ENCODE results near the gene GNG3. TPM values are rescaled to one million over a fixed set of nuclear protein-coding genes. Genes with fewer than 3 reads are reported as not detected.
"Not testable (repeated sequence)": the region's sequence is repeated elsewhere in the genome, so short reads cannot be mapped to it uniquely, and the experiment has no call there.

The GNG3 gene
- not detected for total RNA-seq
- long read RNA-seq, partial matches to known transcripts: 0 of 17 reads
- long read RNA-seq, other reads (novel, unspliced or antisense): 17 of 17 reads

DNA sequence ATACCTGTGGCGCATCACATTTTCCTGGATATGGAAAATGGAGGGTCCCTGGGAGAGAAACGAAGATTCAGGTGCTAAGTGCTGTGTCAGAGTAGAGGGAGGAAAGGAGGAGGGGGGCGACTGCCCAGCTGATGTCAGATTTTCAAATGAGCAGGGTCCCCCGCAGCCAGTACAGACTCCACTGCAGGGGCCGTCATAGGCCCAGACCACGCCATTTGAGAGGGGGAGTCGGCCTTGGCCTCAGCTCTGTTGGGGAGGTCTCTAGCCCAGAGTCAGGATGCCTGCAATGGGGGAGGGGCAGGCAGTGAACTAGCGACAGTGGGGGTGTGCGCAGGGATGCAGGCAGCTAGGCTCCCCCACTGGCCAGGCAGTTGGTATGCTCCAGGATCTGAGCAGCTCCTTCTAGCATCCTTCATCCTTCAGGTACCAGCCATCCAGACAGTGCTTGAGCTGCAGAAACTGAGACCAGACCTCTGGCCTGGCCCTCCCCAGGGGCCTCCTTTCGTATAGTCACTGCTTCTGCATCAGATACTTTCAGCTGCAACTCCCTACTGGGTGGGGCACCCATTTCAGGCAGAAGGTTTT, at the start of gene GNG3, which contains the start of gene BSCL2:
Gene GNG3, plus strand, starts transcription at position 400 of the 585 bp plus-strand sequence. CDS start 620 bp downstream, outside the sequence.
Gene BSCL2, minus strand, starts transcription at position 148 of the 585 bp plus-strand sequence. CDS start 229 bp downstream, outside the sequence.
- DNase-seq (ENCODE audit: low spot score): no peak

DNA sequence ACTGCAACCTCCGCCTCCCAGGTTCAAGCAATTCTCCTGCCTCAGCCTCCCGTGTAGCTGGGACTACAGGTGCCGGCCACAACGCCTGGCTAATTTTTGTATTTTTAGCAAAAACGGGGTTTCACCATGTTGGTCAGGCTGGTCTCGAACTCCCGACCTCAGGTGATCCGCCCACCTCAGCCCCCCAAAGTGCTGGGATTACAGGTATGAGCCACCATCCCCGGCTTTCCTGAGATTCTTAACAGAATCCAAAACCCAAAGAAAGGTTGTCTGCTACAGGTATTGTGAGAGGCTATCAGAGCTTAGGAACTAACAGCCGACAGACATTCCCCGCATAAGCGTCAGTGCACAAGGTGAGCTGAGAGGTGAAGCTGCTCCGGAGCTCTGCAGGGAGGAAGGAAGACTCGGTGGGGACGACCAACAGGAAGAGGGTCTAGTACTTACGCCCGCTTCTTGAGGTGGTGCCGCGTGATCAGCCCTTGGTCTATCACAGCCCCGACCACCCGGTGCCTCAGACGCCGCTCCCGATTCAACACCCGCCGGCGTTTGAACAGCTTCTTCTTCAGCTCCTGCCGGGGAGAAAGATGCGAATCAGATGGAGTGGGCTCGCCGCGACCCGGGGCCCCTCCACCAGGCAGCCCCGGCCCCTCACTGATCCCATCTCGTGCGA, 42.9 kb upstream of the GNG3 start:
- DNase-seq (ENCODE audit: low spot score): no peak

DNA sequence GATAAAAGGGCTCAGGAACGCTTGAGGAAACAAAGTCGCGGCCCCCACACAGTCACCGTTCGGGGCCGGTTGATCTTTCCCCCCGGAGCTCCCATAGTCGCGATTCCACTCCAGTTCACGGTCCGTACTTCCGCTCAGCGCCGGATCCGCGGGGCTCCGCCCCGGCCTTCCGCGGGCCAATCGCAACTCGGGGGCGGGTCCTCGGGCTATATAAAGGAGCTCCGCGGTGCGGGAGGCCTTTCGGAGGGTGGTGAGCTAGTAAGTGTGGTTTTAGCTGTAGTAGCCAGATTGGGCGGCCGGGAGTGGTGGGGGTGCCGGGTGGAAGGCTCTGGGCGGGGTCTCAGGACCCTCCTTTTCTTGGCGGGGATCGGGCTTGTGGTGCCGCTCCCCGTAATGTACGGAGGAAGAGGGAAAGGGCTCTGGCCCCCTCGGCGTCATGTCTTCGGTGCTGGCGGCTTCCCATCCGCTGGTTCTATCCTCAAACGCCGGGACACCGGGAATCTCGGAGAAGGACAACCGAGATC, 42.3 kb upstream of the GNG3 start, which contains the start of the genes C11orf98 and CSKMT:
Gene C11orf98, minus strand, starts transcription at position 136 of the 524 bp plus-strand sequence. Its CDS starts 41 bp downstream, at position 95.
Gene CSKMT, plus strand, starts transcription at position 238 of the 524 bp plus-strand sequence. CDS start 568 bp downstream, outside the sequence.
- peak; percentile 99 for DNase-seq (ENCODE audit: low spot score)

DNA sequence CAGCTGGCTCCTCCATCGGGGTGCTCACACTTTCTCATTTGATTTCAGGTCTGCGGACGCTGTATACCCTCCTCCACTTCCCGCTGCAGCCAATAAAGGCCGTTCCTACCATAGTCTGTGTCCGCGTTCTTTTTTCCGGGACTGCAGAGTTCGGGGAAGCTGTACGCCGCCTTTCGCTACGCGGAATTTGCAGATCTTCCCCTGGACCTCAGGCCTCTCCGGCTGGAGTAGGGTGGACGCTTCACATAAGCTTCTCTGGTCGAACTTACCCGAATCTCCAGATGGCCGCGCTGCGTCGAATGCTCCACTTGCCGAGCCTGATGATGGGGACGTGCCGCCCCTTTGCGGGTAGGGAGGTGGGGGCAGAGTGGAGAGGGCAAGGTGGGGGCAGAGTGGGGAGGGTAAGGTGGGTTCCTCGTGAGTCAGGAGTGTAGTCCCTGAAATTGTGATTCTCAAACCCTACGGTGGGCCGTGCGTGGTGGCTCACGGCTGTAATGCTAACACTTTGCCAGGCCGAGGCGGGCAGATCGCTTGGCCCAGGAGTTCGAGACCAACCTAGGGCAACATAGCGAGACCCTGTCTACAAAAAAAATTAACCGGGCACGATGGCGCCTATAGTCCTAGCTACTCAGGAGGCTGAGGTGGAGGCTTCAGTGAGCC, 41.7 kb upstream of the GNG3 start:
- DNase-seq (ENCODE audit: low spot score): no peak

DNA sequence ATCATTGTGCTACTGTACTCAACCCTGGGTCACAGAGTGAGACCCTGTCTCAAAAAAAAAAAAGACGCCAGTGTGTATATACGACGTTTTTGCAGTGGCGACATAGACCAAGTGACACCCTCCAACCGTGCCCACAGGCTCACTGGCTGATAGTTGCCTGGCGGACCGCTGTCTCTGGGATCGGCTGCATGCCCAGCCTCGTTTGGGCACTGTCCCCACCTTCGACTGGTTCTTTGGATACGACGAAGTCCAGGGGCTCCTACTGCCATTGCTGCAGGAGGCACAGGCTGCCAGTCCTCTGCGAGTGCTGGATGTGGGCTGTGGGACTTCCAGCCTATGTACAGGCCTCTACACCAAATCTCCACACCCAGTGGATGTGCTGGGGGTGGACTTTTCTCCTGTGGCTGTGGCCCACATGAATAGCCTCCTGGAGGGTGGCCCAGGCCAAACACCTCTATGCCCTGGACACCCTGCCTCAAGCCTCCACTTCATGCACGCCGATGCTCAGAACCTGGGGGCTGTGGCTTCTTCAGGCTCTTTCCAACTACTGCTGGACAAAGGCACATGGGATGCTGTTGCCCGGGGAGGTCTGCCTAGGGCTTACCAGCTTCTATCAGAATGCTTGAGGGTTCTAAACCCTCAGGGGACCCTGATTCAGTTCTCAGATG, 41.1 kb upstream of the GNG3 start:
- no peak for DNase-seq (ENCODE audit: low spot score)

DNA sequence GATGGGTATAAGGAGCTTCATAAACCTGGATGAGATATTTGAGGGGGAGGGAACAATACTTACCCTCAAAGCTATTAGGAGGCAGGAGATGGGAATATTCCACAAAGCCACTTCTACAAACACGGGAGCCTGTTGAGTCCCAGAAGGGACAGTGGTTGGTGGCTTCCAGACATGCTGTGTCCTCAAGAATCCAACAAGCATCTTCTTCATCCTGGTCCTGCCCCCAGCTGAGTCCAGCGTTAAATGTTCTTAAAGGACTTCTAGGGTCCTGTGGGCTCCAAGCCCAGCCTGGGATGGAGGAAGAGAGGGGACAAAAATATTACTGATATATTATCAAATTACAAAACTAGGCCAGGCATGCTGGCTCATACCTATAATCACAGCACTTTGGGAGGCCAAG, 40.0 kb upstream of the GNG3 start:
- DNase-seq (ENCODE audit: low spot score): no peak

DNA sequence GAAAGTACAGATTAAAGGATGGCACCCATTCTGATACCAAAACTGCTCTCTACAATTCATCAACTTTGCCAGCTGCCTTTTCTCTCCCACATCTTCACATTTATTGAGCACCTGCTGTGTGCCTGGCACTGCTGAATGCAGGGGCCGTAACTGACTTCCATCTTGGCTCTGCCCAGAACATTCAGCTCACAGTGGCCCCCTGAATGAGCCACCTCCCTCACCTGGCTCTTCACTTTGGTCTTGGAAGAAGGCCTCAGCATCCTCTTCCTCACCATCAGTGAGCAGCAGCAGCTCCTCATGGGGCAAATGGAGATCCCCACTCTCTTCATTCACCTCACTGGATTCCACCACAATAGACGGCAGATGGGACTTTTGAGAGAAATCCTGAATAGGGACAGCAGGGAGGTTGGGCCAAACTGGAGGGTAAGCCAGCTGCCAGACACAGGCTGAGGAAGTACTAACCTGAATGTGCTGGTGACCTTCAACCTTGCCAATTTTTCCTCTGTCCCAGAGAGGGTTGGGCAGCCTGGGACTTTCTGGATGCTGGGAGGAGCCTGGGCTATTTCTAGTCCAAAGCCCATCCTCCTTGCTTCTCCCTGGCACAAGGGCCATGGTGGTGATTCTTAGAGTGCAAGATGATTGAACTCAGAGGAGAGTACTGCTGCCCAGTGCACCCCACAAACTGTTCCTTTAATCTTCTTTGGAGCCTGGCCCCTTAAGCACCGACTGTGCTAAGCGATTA, 37.9 kb upstream of the GNG3 start:
- DNase-seq (ENCODE audit: low spot score): no peak

DNA sequence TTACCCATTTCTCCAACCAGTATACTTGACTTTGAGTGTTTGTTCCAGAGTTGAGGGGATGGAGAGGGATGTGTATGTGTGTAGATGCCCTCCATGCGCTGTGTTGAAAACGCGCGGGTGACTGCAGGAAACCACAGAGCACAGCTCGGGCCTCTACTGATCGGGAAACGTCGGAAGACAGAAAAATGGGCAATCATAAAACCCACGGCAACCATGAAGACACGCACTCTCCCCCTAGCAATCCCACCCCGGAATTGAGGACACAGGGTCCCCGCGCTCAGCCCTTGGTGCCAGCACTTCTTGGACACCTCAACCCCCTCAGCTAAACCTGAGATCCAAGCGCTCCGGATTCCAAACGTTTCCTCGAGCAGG, 36.3 kb upstream of the GNG3 start:
- no peak for DNase-seq (ENCODE audit: low spot score)

DNA sequence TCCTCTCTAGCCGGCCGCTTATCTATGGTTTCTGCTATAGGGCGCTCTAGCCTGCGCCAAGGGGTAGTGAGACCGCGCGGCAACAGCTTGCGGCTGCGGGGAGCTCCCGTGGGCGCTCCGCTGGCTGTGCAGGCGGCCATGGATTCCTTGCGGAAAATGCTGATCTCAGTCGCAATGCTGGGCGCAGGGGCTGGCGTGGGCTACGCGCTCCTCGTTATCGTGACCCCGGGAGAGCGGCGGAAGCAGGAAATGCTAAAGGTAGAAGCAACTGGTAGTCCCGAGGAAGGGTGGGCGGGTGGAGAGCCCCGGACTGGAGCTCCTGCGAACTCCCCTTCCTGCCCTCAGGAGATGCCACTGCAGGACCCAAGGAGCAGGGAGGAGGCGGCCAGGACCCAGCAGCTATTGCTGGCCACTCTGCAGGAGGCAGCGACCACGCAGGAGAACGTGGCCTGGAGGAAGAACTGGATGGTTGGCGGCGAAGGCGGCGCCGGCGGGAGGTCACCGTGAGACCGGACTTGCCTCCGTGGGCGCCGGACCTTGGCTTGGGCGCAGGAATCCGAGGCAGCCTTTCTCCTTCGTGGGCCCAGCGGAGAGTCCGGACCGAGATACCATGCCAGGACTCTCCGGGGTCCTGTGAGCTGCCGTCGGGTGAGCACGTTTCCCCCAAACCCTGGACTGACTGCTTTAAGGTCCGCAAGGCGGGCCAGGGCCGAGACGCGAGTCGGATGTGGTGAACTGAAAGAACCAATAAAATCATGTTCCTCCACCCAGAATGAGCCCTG, 35.7 kb upstream of the GNG3 start, which contains the start of the genes LBHD1 and UQCC3:
Gene LBHD1, minus strand, starts transcription at position 660 of the 782 bp plus-strand sequence. CDS start 2,236 bp downstream, outside the sequence.
Gene UQCC3, plus strand, starts transcription at position 66 of the 782 bp plus-strand sequence. Its CDS starts 73 bp downstream, at position 139.
- DNase-seq (ENCODE audit: low spot score): no peak

DNA sequence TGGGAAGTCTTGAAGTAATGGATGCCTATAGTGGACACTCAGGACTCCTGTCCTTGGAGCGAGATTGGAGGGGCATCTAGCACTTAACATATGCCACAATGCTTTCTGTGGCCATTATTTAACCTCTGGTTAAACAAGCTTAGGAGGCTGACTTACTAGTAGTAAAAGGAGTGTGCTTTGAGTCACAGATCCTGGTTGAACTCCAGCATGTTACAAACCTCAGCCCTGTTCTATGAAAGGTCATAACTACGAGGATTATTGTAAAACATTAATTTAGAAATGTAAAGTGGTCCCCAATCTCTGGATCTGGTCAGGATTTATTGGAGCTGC, 34.3 kb upstream of the GNG3 start:
- no peak for DNase-seq (ENCODE audit: low spot score)

DNA sequence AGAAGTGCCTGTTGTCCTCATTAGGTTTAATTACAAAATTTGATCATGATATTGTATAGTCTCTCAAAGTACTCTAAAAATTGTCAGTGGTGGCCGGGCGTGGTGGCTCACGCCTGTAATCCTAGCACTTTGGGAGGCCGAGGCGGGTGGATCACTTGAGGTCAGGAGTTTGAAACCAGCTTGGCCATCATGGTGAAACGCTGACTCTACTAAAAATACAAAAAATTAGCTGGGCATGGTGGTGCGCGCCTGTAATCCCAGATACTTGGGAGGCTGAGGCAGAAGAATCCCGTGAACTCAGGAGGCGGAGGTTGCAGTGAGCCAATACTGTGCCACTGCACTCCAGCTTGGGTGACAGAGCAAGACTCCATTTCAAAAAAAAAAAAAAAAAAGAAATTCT, 32.1 kb upstream of the GNG3 start:
- not testable (repeated sequence) for DNase-seq (ENCODE audit: low spot score)

DNA sequence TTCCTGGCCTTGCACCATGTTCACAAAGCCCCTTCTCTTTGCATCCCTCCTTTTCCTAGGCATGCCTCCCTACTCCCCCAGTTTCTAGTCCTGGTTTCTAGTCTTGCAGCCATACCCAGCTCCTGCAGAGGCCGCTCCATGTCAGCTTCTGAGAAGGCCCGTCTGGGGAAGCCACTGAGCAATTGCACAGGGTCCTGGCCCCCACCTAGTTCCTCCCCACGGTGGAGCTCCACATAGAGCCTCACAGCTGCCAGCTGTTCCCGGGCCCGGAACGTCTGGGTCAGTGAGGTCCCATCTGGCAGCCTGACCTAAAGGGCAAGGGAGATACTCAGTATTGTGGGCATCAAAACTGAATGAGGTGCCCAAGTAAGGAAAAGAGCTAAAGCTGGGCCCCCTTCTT, 30.8 kb upstream of the GNG3 start:
- DNase-seq (ENCODE audit: low spot score): no peak

DNA sequence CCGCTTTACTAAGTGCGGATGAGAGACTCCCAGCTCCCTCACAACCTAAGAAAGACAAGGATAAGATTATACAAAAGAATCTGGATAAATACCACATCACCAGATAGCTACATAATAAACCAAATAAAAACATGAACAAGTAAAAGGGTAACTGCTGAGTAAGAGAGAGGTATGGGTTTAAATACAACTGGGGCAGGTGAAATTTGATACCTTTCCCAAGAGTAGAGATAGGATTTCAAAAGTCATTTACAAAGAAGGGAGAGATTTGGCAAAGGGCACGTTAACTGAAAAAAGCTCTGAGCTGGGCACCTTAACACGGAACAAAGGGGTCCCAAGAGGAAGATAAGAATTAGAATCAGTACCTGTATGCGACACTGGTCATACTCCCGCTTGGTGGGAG, 30.3 kb upstream of the GNG3 start:
- no peak for DNase-seq (ENCODE audit: low spot score)

DNA sequence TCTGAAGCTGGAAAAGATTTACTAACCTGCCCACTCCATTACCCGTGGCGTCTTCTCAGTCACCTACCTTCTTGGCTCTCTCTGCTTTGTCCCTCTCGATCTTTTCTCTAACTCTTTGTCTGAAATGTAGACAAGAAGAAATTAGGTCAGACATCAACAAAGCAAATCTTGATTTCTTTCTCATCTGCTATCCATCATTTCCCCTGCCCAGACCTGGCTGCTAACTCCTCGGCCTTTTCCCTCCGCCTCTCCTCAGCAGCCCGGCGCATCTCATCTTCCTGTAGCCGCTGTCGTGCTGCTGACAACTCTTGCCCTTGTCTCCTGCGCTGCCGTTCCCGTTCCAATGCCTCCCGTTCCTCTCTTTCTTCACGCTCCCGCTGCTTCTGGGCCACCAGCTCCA, 29.8 kb upstream of the GNG3 start:
- DNase-seq (ENCODE audit: low spot score): no peak

DNA sequence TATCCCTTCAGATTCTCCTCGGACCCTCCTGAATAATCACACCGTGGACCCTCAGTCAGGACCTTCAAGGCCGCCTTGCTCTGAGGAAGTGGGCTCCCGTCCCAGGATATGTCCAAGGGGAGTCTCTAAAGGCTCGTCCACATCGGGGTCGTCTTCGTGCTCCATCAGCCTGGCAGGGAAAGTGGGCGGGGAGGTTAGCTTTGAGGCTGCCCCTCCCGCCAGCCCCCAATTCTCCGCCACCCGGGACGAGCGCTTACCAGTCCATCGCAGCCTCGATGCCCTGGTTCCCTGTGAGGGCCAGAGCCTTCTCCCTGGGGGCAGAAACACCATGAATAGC, 29.1 kb upstream of the GNG3 start:
- no peak for DNase-seq (ENCODE audit: low spot score)

DNA sequence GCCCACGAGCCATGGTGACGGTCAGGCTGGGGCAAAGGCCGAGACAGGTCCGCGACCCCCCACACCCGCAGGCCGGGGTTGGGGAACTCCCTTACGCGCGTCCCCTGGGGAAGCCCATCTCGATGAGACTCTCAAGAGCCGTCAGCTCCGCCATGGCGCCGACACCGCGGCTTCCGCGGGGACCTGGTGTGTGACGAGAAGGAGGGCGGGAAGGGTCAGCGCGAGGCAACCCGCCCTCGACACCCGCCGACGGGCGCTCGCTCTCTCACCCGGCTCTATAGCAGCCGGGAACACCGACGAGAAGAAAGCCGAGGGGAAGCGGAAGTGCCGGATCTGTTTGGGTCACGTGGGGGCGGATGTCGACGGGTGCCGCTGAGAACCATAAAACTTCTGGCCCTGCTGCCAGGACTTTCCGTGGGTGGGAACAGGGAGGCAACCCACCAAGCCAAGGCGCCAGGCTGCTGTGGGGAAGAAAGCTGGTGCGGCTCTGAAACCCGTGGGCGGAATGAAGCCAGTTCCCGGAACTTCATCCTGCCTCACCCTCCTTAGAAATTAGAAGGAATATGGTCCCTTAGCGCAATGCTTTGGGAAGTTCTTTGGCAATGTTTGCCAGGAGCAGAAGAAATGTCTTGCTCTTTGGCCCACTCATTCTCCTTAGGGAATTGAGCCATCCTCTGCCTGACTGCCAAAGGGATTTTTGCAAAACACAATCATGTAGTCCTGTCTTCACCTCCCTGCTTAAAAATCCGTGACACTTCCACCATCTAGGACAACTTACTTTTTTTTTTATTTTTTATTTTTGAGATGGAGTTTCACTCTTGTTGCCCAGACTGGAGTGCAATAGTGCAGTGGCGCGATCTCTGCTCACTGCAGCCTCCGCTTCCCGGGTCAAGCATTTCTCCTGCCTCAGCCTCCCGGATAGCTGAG, 28.4 kb upstream of the GNG3 start, which contains the start of gene UBXN1:
Gene UBXN1, minus strand, starts transcription at position 304 of the 927 bp plus-strand sequence. Its CDS starts 150 bp downstream, at position 154.
- peak; percentile 95 for DNase-seq (ENCODE audit: low spot score)

DNA sequence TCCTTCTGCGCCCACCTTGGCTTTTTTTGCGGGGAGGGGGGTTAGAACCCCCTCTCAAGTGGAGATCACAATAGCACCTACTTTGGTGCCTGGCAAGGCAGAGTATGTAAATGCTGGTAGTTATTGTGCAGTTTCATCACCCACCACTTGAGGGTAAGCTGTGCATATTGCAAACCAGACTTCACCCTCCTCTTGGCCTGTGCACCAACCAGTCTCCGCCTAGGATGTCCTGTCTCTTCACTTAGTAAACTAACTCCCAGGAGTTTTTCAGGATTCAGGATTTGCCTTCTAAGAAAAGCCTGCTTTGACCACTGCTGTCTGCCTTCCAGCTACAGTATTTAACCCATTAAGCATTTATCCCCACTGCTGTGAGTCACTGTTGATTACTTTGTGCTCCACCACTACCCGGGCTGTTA, 26.6 kb upstream of the GNG3 start:
- no peak for DNase-seq (ENCODE audit: low spot score)

DNA sequence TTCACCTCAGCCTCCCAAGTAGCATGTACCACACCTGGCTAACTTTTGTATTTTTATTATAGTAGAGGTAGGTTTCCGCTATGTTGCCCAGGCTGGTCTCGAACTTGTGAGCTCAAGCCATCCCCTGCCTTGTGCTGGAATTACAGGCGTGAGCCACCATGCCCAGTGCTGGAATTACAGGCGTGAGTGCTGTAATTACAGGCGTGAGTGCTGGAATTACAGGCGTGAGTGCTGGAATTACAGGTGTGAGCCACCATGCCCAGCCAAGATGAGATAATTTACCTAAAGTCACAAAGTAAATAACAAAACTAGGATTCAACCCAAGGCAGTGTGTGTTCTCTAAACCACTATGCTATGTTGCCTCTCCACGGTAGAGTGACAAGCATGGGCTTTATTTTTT, 25.0 kb upstream of the GNG3 start:
- DNase-seq (ENCODE audit: low spot score): no peak

All from mesenteric fat pad (tissue), 1 donor.